Smooth muscle cell (in vitro differentiated cells): ENCODE data around the gene PTPRG. TPM values are rescaled to one million over a fixed set of nuclear protein-coding genes. Genes with fewer than 3 reads are reported as not detected.

ENCODE experiments used
- DNase-seq: peaks from one replicate; lab custom pipeline; 2025; ENCODE audit not compliant: unreplicated experiment; lab: John Stamatoyannopoulos, UW
- H2AFZ ChIP-seq: fragments of 200-600 bp; sonication (generic); 2 replicates; pipeline ENCODE4 v1.6.0; 2016; ENCODE audit warnings: antibody characterized with exemption, low read depth, mild to moderate bottlenecking
- H3F3A ChIP-seq: fragments of 200-600 bp; sonication (generic); 2 replicates; pipeline ENCODE4 v1.6.0; 2017; ENCODE audit warnings: antibody characterized with exemption, low read depth
- H3K27ac ChIP-seq: fragments of 200-600 bp; sonication (generic); 2 replicates; pipeline ENCODE4 v1.5.1; 2016; ENCODE audit warnings: low read depth, mild to moderate bottlenecking
- H3K27me3 ChIP-seq: fragments of 200-600 bp; sonication (generic); 2 replicates; pipeline ENCODE4 v1.6.1; 2016; ENCODE audit warnings: low read depth, mild to moderate bottlenecking
- H3K36me3 ChIP-seq: fragments of 200-600 bp; sonication (generic); 2 replicates; pipeline ENCODE4 v1.5.1; 2016; ENCODE audit warnings: low read depth
- H3K4me1 ChIP-seq: fragments of 200-600 bp; sonication (generic); 2 replicates; pipeline ENCODE4 v1.5.1; 2016; ENCODE audit warnings: low read depth
- H3K4me2 ChIP-seq: fragments of 200-600 bp; sonication (generic); 2 replicates; pipeline ENCODE4 v1.6.0; 2016; ENCODE audit warnings: mild to moderate bottlenecking
- H3K4me3 ChIP-seq: fragments of 200-600 bp; sonication (generic); 2 replicates; pipeline ENCODE4 v1.5.1; 2016; ENCODE audit warnings: mild to moderate bottlenecking
- H3K79me2 ChIP-seq: fragments of 200-600 bp; sonication (generic); 2 replicates; pipeline ENCODE4 v1.6.0; 2016; ENCODE audit warnings: low read depth, mild to moderate bottlenecking
- H3K9ac ChIP-seq: fragments of 200-600 bp; sonication (generic); 2 replicates; pipeline ENCODE4 v1.6.0; 2016; ENCODE audit warnings: low read depth
- H3K9me3 ChIP-seq: fragments of 200-600 bp; sonication (generic); replicated peaks from 2 replicates; pipeline ENCODE4 v1.5.1; 2016; ENCODE audit warnings: low read depth
- H4K20me1 ChIP-seq: fragments of 200-600 bp; sonication (generic); 2 replicates; pipeline ENCODE4 v1.6.0; 2016; ENCODE audit warnings: low read depth
- WGBS: methylation state at CpG from one replicate; pipeline ENCODE4 v1.1.7; 2016; ENCODE audit warnings: low lambda C conversion rate; 5-methylcytosine and 5-hydroxymethylcytosine counted together
- polyA plus RNA-seq: library from polyadenylated mRNA; unstranded; fragments of >200 nt; fragmentation: Nextera tagmentation; extraction: Ambion mirVana; gene quantifications from 2 replicates; pipeline ENCODE4 v1.2.1, GENCODE V29; 2016
- total RNA-seq: library from RNA; depleted of rRNA; stranded (reverse); fragments of >200 nt; gene quantifications from 2 replicates; pipeline ENCODE4 v1.2.3, GENCODE V29; 2014
- TF ChIP-seq, protein P1 (sequence below): fragments of 200-600 bp; sonication (generic); IDR thresholded peaks from 2 replicates; pipeline ENCODE4 v1.5.1; 2017; ENCODE audit warnings: borderline replicate concordance, mild to moderate bottlenecking, antibody characterized with exemption; ENCODE audit not compliant: insufficient read depth, poor library complexity, severe bottlenecking

Gene PTPRG
- total and polyA plus RNA-seq, 2 experiments from 2014 or later, result 21.2 to 87.3 TPM

DNA sequence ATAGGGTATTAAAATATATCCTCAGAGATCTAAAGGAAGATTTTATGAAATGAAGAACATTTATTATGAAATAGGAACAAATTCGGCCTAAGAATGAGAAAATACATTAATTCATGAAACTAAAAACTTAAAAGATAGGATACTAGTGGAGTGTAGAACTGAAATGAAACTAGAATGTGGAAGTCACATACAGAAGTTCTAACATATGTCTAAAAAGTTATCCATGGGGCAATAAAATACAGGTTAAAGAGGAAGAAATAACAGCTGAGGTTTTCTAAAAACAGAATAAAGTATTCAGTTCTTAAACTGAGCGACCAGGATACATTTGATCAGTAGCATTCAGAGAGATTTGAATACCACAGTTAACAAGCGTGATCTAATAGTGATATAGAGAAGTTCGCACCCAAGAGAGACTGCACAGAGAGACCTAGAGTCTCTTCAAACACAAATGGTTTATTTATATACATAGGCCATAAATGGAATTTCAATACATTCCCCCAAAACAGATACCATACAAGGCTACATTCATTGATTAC lies 726.1 kb downstream of the PTPRG start:
- no peaks in the 10 kb centered on the region for H3K4me1 ChIP-seq
- no peaks in the 10 kb centered on the region for H3F3A ChIP-seq
- H3K27me3 ChIP-seq, result no peaks in the 10 kb centered on the region
- H3K9me3 ChIP-seq, result no peaks in the 10 kb centered on the region
- H3K79me2 ChIP-seq, result no peaks in the 10 kb centered on the region
- H3K9ac ChIP-seq, result no peak overlapping the region
- H4K20me1 ChIP-seq, result no peaks in the 10 kb centered on the region
- TF ChIP-seq, protein P1, sequence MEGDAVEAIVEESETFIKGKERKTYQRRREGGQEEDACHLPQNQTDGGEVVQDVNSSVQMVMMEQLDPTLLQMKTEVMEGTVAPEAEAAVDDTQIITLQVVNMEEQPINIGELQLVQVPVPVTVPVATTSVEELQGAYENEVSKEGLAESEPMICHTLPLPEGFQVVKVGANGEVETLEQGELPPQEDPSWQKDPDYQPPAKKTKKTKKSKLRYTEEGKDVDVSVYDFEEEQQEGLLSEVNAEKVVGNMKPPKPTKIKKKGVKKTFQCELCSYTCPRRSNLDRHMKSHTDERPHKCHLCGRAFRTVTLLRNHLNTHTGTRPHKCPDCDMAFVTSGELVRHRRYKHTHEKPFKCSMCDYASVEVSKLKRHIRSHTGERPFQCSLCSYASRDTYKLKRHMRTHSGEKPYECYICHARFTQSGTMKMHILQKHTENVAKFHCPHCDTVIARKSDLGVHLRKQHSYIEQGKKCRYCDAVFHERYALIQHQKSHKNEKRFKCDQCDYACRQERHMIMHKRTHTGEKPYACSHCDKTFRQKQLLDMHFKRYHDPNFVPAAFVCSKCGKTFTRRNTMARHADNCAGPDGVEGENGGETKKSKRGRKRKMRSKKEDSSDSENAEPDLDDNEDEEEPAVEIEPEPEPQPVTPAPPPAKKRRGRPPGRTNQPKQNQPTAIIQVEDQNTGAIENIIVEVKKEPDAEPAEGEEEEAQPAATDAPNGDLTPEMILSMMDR, result no peak
- peaks cover 5% of the 10 kb centered on the region for H3K36me3 ChIP-seq
- no peak for DNase-seq
- H3K4me2 ChIP-seq, result no peak overlapping the region
- H2AFZ ChIP-seq, result no peak overlapping the region
- WGBS, result 90% methylated on average over 4 of the region's 4 CpGs
- no peak overlapping the region for H3K27ac ChIP-seq
- no peak overlapping the region for H3K4me3 ChIP-seq

DNA sequence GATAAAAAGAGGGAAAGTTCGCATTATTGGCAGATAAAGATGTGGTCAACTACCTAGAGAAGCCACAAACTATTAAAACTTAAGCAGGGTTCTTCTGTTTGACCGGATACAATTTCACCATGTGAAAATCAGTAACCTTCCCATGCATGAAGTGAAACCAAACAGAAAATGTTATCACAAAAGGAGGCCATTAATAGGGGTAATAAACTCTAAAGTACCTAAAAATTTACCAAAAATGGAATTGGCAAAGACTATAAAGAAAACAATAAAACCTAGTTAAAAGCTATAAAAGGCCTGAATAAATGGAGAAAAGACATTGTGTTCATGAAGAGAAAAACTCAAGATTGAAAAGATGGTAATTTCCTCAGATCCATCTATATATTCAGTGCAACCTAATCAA lies 728.6 kb downstream of the PTPRG start:
- 92% methylated on average over 2 of the region's 2 CpGs for WGBS
- TF ChIP-seq, protein P1, result no peak
- H3K4me3 ChIP-seq, result no peak overlapping the region
- H3F3A ChIP-seq, result no peaks in the 10 kb centered on the region
- no peak overlapping the region for H3K27ac ChIP-seq
- H3K4me1 ChIP-seq, result no peaks in the 10 kb centered on the region
- no peaks in the 10 kb centered on the region for H3K9me3 ChIP-seq
- H3K36me3 ChIP-seq, result peaks cover 10% of the 10 kb centered on the region
- no peak overlapping the region for H3K9ac ChIP-seq
- no peak for DNase-seq
- H3K4me2 ChIP-seq, result no peak overlapping the region
- no peaks in the 10 kb centered on the region for H3K27me3 ChIP-seq
- H2AFZ ChIP-seq, result no peak overlapping the region
- no peaks in the 10 kb centered on the region for H3K79me2 ChIP-seq
- H4K20me1 ChIP-seq, result no peaks in the 10 kb centered on the region

DNA sequence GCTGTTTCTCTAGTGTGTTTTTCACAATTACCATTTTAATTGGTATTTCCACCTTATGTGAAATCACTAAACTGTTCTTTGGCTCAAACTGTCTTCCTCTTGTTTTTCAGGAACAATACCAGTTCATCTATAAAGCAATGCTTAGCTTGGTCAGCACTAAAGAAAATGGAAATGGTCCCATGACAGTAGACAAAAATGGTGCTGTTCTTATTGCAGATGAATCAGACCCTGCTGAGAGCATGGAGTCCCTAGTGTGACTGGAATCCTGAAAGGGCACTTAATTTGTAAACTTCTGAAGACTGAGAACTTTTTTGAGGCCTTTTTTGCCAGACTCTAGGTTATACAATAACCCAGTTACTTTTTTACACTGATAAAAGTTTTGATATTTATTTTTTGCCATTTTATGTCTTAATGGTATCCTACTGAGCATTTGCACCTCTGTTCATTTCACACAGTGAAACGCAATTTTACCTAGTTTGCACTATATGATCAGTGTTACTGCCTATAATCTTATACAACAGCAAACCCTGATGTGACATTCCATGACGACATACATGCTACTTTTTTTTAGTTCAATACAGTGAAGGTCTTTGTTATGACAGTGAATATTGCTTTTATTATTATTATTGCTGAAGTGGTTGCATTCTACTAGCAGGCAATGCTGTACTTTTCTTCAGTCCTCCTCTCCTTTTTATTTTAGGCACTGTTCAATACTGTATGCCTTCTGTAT lies 731.8 kb downstream of the PTPRG start:
- H3K27ac ChIP-seq, result no peak overlapping the region
- no peaks in the 10 kb centered on the region for H3K79me2 ChIP-seq
- DNase-seq, result no peak
- TF ChIP-seq, protein P1, result no peak
- H3K4me1 ChIP-seq, result no peaks in the 10 kb centered on the region
- H4K20me1 ChIP-seq, result no peaks in the 10 kb centered on the region
- H3K9me3 ChIP-seq, result no peaks in the 10 kb centered on the region
- no peak overlapping the region for H2AFZ ChIP-seq
- no peaks in the 10 kb centered on the region for H3K27me3 ChIP-seq
- 97% methylated on average over 2 of the region's 2 CpGs for WGBS
- H3F3A ChIP-seq, result no peaks in the 10 kb centered on the region
- H3K9ac ChIP-seq, result no peak overlapping the region
- H3K4me2 ChIP-seq, result no peak overlapping the region
- H3K36me3 ChIP-seq, result peaks cover 13% of the 10 kb centered on the region
- H3K4me3 ChIP-seq, result no peak overlapping the region

DNA sequence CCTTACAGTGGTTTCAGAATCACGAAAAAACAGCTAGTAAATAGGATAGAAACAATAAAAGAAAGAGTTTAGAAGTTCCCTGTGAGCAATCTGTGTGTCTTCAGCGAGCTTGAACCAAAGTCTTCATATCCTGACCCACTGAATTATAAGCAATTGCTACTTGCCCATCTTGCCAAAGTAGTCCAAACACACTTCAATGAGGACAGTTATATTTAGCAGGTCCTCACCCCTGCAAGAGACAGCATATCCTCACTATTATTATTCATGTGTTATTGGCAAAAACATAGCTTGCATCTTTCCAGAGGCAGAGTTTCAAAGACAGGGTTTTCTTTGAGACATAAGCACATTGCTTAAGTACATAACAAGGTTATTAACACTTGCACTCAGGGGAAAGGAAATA lies 734.2 kb downstream of the PTPRG start:
- TF ChIP-seq, protein P1, result no peak
- no peak overlapping the region for H3K4me3 ChIP-seq
- H3K27ac ChIP-seq, result no peak overlapping the region
- H3K27me3 ChIP-seq, result no peaks in the 10 kb centered on the region
- H2AFZ ChIP-seq, result no peak overlapping the region
- H3K4me2 ChIP-seq, result no peak overlapping the region
- H3K9ac ChIP-seq, result no peak overlapping the region
- H4K20me1 ChIP-seq, result no peaks in the 10 kb centered on the region
- H3K79me2 ChIP-seq, result no peaks in the 10 kb centered on the region
- no peak for DNase-seq
- H3F3A ChIP-seq, result no peaks in the 10 kb centered on the region
- peaks cover 13% of the 10 kb centered on the region for H3K36me3 ChIP-seq
- WGBS, result 92% methylated on average over 2 of the region's 2 CpGs
- no peaks in the 10 kb centered on the region for H3K9me3 ChIP-seq
- no peaks in the 10 kb centered on the region for H3K4me1 ChIP-seq
